SK-N-SH (cell line): ENCODE measurements around the gene PODN. TPM values are rescaled to one million over a fixed set of nuclear protein-coding genes. Genes with fewer than 3 reads are reported as not detected.

ENCODE experiments used
- CTCF ChIA-PET: fragments of 300-600, 350-600 bp; formaldehyde crosslinking; extraction: SDS; loops from one replicate; lab custom pipeline; 2021; lab: Yijun Ruan, JAX
- POLR2A ChIA-PET: fragments of 350-600 bp; sonication (Branson Sonifier 250); formaldehyde crosslinking; extraction: SDS; loops from one replicate; lab custom pipeline; 2020; ENCODE audit warnings: antibody characterized with exemption, inconsistent platforms; lab: Yijun Ruan, JAX
- DNase-seq: peaks from one replicate; pipeline ENCODE4 v3.0.0; 2012
- H2AFZ ChIP-seq: fragments of 200-600 bp; sonication (generic); 2 replicates; pipeline ENCODE4 v1.8.1; 2016; ENCODE audit warnings: antibody characterized with exemption, mild to moderate bottlenecking, low read depth
- H3F3A ChIP-seq: fragments of 200-600 bp; sonication (generic); replicated peaks from 2 replicates; pipeline ENCODE3; 2016; ENCODE audit warnings: antibody characterized with exemption, mild to moderate bottlenecking; ENCODE audit not compliant: insufficient read depth
- H3K27ac ChIP-seq, 2 experiments: fragments of 200-500 bp in 1 of 2; fragments of 200-600 bp in 1 of 2; sonication (Bioruptor generic) in 1 of 2; sonication (generic), shearing (Covaris generic) in 1 of 2; 2 replicates each; pipeline versions ENCODE4 v1.5.1 to v1.6.1; 2014 to 2016; ENCODE audit warnings: low read depth in 2 of 2, inconsistent platforms in 1 of 2, low read length in 1 of 2, mild to moderate bottlenecking in 1 of 2, mixed read lengths in 1 of 2
- H3K27me3 ChIP-seq: fragments of 200-600 bp; sonication (generic), shearing (Covaris generic); 2 replicates; pipeline ENCODE4 v1.6.1; 2016; ENCODE audit warnings: mixed run types; ENCODE audit not compliant: insufficient read depth
- H3K36me3 ChIP-seq, 2 experiments: fragments of 200-500 bp in 1 of 2; fragments of 200-600 bp in 1 of 2; sonication (Bioruptor generic) in 1 of 2; sonication (generic) in 1 of 2; replicated peaks in 1 of 2; 2 replicates each; pipeline versions ENCODE3 to v1.5.1; 2014 to 2016; ENCODE audit warnings: low read length in 1 of 2, mild to moderate bottlenecking in 1 of 2; ENCODE audit not compliant: insufficient read depth in 2 of 2, control insufficient read depth in 1 of 2
- H3K4me1 ChIP-seq, 2 experiments: fragments of 200-500 bp in 1 of 2; fragments of 200-600 bp in 1 of 2; sonication (Bioruptor generic) in 1 of 2; sonication (generic), shearing (Covaris generic) in 1 of 2; 2 replicates each; pipeline versions ENCODE4 v1.5.1 to v1.6.1; 2014 to 2016; ENCODE audit warnings: low read depth in 1 of 2, low read length in 1 of 2, mixed run types in 1 of 2; ENCODE audit not compliant: insufficient read depth in 2 of 2, control insufficient read depth in 1 of 2
- H3K4me2 ChIP-seq: fragments of 200-600 bp; sonication (generic), shearing (Covaris generic); 2 replicates; pipeline ENCODE4 v1.6.1; 2017; ENCODE audit warnings: mixed run types
- H3K4me3 ChIP-seq, 2 experiments: fragments of 200-500 bp in 1 of 2; fragments of 200-600 bp in 1 of 2; sonication (Bioruptor generic) in 1 of 2; sonication (generic), shearing (Covaris generic) in 1 of 2; 2 replicates each; pipeline versions ENCODE4 v1.5.1 to v1.8.1; 2014 to 2016; ENCODE audit warnings: low read depth in 2 of 2, inconsistent platforms in 1 of 2, low read length in 1 of 2, mild to moderate bottlenecking in 1 of 2, mixed read lengths in 1 of 2, moderate library complexity in 1 of 2
- H3K79me2 ChIP-seq: fragments of 200-600 bp; sonication (generic); 2 replicates; pipeline ENCODE4 v1.8.1; 2017; ENCODE audit warnings: mild to moderate bottlenecking; ENCODE audit not compliant: insufficient read depth
- H3K9ac ChIP-seq: fragments of 200-600 bp; sonication (generic); 2 replicates; pipeline ENCODE4 v1.6.1; 2017; ENCODE audit warnings: mixed run types
- H3K9me2 ChIP-seq: fragments of 200-600 bp; sonication (generic); 2 replicates; pipeline ENCODE4 v1.6.1; 2017; ENCODE audit warnings: mixed run types
- H3K9me3 ChIP-seq: fragments of 200-600 bp; sonication (generic); 2 replicates; pipeline ENCODE4 v1.6.1; 2017; ENCODE audit warnings: mixed run types, mild to moderate bottlenecking, moderate library complexity
- H4K20me1 ChIP-seq: fragments of 200-600 bp; sonication (generic); 2 replicates; pipeline ENCODE4 v1.6.1; 2017; ENCODE audit warnings: mild to moderate bottlenecking, mixed run types; ENCODE audit not compliant: insufficient read depth
- ELF1 ChIP-seq: IDR thresholded peaks from 2 replicates; pipeline ENCODE4 v1.4.0; 2012
- EZH2phosphoT487 ChIP-seq: fragments of 200-600 bp; sonication (generic); IDR thresholded peaks from 2 replicates; pipeline ENCODE4 v1.6.1; 2017; ENCODE audit warnings: low read depth, mixed run types, mild to moderate bottlenecking, antibody characterized with exemption, moderate library complexity, borderline replicate concordance
- FOSL2 ChIP-seq: IDR thresholded peaks from 2 replicates; pipeline ENCODE4 v1.4.0; 2012; ENCODE audit warnings: low read depth, mild to moderate bottlenecking, moderate library complexity, borderline replicate concordance
- GABPA ChIP-seq: IDR thresholded peaks from 2 replicates; pipeline ENCODE4 v1.4.0; 2012; ENCODE audit warnings: low read depth, mild to moderate bottlenecking
- GATA2 ChIP-seq: sonication (generic); formaldehyde crosslinking; IDR thresholded peaks from 2 replicates; pipeline ENCODE4 v1.5.0; 2020; ENCODE audit warnings: mild to moderate bottlenecking, missing genetic modification reagents
- JUND ChIP-seq: IDR thresholded peaks from 2 replicates; pipeline ENCODE4 v1.4.0; 2012
- MAX ChIP-seq: IDR thresholded peaks from 2 replicates; pipeline ENCODE4 v1.4.0; 2012; ENCODE audit warnings: low read depth
- NFIC ChIP-seq: IDR thresholded peaks from 2 replicates; pipeline ENCODE4 v1.4.0; 2012; ENCODE audit warnings: borderline replicate concordance
- NRF1 ChIP-seq: IDR thresholded peaks from 2 replicates; pipeline ENCODE4 v1.6.1; 2012; ENCODE audit warnings: low read depth, mild to moderate bottlenecking, low read length
- RAD21 ChIP-seq: IDR thresholded peaks from 2 replicates; pipeline ENCODE4 v1.6.1; 2012; ENCODE audit warnings: mild to moderate bottlenecking, low read length
- RCOR1 ChIP-seq: fragments of 150-350 bp; IDR thresholded peaks from 2 replicates; pipeline ENCODE4 v1.6.1; 2017; ENCODE audit warnings: antibody characterized with exemption, low read length
- REST ChIP-seq: IDR thresholded peaks from 2 replicates; pipeline ENCODE4 v1.6.1; 2012; ENCODE audit warnings: mild to moderate bottlenecking, low read depth, low read length, moderate library complexity
- RFX5 ChIP-seq: IDR thresholded peaks from 2 replicates; pipeline ENCODE4 v1.6.1; 2012; ENCODE audit warnings: mild to moderate bottlenecking, improper control_type of control experiment, low read length
- RXRA ChIP-seq: IDR thresholded peaks from 2 replicates; pipeline ENCODE4 v1.4.0; 2012; ENCODE audit warnings: low read depth, mild to moderate bottlenecking, borderline replicate concordance
- SIN3A ChIP-seq: IDR thresholded peaks from 2 replicates; pipeline ENCODE4 v1.6.1; 2012; ENCODE audit warnings: low read depth, mild to moderate bottlenecking, low read length, moderate library complexity, borderline replicate concordance
- SMC3 ChIP-seq: IDR thresholded peaks from 2 replicates; pipeline ENCODE4 v1.6.1; 2012; ENCODE audit warnings: low read depth, low read length, improper control_type of control experiment
- TCF12 ChIP-seq: IDR thresholded peaks from 2 replicates; pipeline ENCODE4 v1.4.0; 2012
- YY1 ChIP-seq: IDR thresholded peaks from 2 replicates; pipeline ENCODE4 v1.4.0; 2012; ENCODE audit warnings: low read depth, mild to moderate bottlenecking
- WGBS: methylation state at CpG from one replicate; pipeline ENCODE4 v1.1.6; 2017; ENCODE audit warnings: low lambda C conversion rate; 5-methylcytosine and 5-hydroxymethylcytosine counted together
- polyA plus RNA-seq, 3 experiments: library from polyadenylated mRNA; depleted of rRNA; stranded (reverse); fragments of >200 nt; gene quantifications; 2 replicates each; pipeline ENCODE4 v1.2.3, GENCODE V29; 2012
- TF ChIP-seq, protein P1 (sequence below): fragments of 150-350 bp; IDR thresholded peaks from 2 replicates; pipeline ENCODE4 v1.6.1; 2016; ENCODE audit warnings: mild to moderate bottlenecking, low read depth, low read length
- TF ChIP-seq, protein P2 (sequence below): IDR thresholded peaks from 2 replicates; pipeline ENCODE4 v1.4.0; 2012; ENCODE audit warnings: low read depth, borderline replicate concordance
- TF ChIP-seq, protein P3 (sequence below): fragments of 200-600 bp; sonication (generic); IDR thresholded peaks from 2 replicates; pipeline ENCODE4 v1.6.1; 2017; ENCODE audit warnings: antibody characterized with exemption, mild to moderate bottlenecking, moderate library complexity

The PODN gene
- polyA plus RNA-seq, 1 of the 3 experiments (the other 2 are of a cell fraction), result 2.0 TPM

DNA sequence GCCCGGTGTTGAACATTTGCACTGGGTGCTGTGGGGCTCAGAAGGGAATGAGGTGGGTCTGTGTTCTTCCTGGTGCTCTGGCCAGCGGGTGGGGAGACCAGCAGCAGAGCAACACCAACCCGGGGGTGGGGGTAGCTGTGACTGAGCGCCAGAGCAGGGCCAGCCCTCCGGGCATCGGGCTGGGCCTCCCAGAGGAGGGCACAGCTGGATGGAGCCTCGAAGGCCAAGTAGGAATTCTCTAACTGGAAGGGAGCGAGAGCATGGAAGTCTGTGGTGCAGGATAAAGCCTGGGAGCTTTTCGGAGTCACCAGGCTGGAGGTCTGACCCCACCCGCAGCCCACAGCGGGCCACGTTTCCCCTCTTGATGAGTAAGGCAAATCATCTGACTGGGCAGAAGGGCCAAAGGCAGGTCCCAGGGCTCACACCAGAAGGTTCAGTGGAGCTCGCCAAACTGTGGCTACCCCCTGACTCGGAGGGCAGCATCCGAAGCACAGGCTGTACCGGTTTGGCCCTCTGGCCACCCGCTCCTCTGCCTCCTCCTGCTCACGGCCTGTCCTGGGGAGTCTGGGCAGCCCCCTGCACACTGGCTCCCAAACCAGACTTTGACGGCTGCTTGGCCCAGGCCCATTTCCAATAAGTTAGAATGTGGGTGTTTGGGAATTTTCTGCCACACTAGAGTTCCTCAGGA is 61.6 kb downstream of the PODN start:
- Histone ChIP-seq H3K36me3 (no peaks in the 10 kb centered on the region), H3K79me2 (no peaks in the 10 kb centered on the region), H3K4me3 (no peak overlapping the region), H3K9ac (no peak overlapping the region), H3K9me3 (no peaks in the 10 kb centered on the region), H4K20me1 (no peaks in the 10 kb centered on the region), H2AFZ (no peak overlapping the region), H3K27ac (no peak overlapping the region), H3F3A (no peaks in the 10 kb centered on the region), H3K27me3 (no peaks in the 10 kb centered on the region), H3K9me2 (no peaks in the 10 kb centered on the region), H3K4me1 (peaks cover 15 to 30% of the 10 kb centered on the region in 2 experiments; a peak in 2 of 4 replicates), H3K4me2 (no peak overlapping the region)
- ChIA-PET POLR2A (interaction anchor here (0.6 kb wide), 1 partner anchor 73 kb away, joined by 3 read pairs; no protein-coding TSS in a partner anchor), CTCF (interaction anchor here (0.9 to 1.1 kb wide), 2 partner anchors 9 to 62 kb away, joined by 3 read pairs; no protein-coding TSS in a partner anchor)
- no peak for DNase-seq
- 92% methylated on average over 17 of the region's 19 CpGs for WGBS
- no peak for TF ChIP-seq SIN3A
- no peak for TF ChIP-seq RFX5
- no peak for TF ChIP-seq RCOR1

- WGBS, result 88% methylated on average over 6 of the region's 6 CpGs
- CTCF ChIA-PET, result no interaction called here
- H3K27ac ChIP-seq, result no peak overlapping the region
These were observed 63.1 kb downstream of the PODN start for GRCh38 chr1:53125122-53125521.

More at GRCh38 chr1:53125122-53125521, 63.1 kb downstream of the PODN start:
- Histone ChIP-seq H3K36me3 (no peaks in the 10 kb centered on the region), H3K9me3 (no peaks in the 10 kb centered on the region), H3K4me3 (no peak overlapping the region), H3K9ac (no peak overlapping the region), H3K9me2 (no peaks in the 10 kb centered on the region)
- POLR2A ChIA-PET, result no interaction called here
- DNase-seq, result no peak
- TF ChIP-seq, protein P1, sequence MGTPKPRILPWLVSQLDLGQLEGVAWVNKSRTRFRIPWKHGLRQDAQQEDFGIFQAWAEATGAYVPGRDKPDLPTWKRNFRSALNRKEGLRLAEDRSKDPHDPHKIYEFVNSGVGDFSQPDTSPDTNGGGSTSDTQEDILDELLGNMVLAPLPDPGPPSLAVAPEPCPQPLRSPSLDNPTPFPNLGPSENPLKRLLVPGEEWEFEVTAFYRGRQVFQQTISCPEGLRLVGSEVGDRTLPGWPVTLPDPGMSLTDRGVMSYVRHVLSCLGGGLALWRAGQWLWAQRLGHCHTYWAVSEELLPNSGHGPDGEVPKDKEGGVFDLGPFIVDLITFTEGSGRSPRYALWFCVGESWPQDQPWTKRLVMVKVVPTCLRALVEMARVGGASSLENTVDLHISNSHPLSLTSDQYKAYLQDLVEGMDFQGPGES, result no peak
- TF ChIP-seq NFIC (no peak), REST (no peak), YY1 (no peak), FOSL2 (no peak), TCF12 (no peak), GATA2 (CRISPR knock-in tag) (no peak), RFX5 (no peak), ELF1 (no peak), SMC3 (no peak), NRF1 (no peak), JUND (no peak), EZH2phosphoT487 (no peak), GABPA (no peak), RXRA (no peak), MAX (no peak), RAD21 (no peak)
- TF ChIP-seq, protein P2, sequence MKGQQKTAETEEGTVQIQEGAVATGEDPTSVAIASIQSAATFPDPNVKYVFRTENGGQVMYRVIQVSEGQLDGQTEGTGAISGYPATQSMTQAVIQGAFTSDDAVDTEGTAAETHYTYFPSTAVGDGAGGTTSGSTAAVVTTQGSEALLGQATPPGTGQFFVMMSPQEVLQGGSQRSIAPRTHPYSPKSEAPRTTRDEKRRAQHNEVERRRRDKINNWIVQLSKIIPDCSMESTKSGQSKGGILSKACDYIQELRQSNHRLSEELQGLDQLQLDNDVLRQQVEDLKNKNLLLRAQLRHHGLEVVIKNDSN, result no peak
- TF ChIP-seq, protein P3, sequence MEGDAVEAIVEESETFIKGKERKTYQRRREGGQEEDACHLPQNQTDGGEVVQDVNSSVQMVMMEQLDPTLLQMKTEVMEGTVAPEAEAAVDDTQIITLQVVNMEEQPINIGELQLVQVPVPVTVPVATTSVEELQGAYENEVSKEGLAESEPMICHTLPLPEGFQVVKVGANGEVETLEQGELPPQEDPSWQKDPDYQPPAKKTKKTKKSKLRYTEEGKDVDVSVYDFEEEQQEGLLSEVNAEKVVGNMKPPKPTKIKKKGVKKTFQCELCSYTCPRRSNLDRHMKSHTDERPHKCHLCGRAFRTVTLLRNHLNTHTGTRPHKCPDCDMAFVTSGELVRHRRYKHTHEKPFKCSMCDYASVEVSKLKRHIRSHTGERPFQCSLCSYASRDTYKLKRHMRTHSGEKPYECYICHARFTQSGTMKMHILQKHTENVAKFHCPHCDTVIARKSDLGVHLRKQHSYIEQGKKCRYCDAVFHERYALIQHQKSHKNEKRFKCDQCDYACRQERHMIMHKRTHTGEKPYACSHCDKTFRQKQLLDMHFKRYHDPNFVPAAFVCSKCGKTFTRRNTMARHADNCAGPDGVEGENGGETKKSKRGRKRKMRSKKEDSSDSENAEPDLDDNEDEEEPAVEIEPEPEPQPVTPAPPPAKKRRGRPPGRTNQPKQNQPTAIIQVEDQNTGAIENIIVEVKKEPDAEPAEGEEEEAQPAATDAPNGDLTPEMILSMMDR, result no peak
- TF ChIP-seq, all 33 proteins: peak for 0
- H2AFZ ChIP-seq, result no peak overlapping the region
- no peaks in the 10 kb centered on the region for H3F3A ChIP-seq
- H3K4me1 ChIP-seq, result peaks cover 15 to 25% of the 10 kb centered on the region in 2 experiments; a peak in 2 of 4 replicates
- no peaks in the 10 kb centered on the region for H3K79me2 ChIP-seq
- H3K4me2 ChIP-seq, result no peak overlapping the region
- no peaks in the 10 kb centered on the region for H3K27me3 ChIP-seq
- no peaks in the 10 kb centered on the region for H4K20me1 ChIP-seq
